HEK293 (cell line): Measurements from ENCODE around the gene ARID3B.

Experiments used
- GLIS2 ChIP-seq: fragments of 450-650 bp; formaldehyde crosslinking; IDR thresholded peaks from 2 replicates; pipeline ENCODE4 v1.5.1; 2016; ENCODE audit warnings: missing biosample characterization, missing genetic modification characterization
- HOXA7 ChIP-seq: sonication (generic); formaldehyde crosslinking; IDR thresholded peaks from 2 replicates; pipeline ENCODE4 v1.8.1; 2022; ENCODE audit warnings: missing genetic modification reagents, borderline replicate concordance
- KLF16 ChIP-seq: fragments of 450-650 bp; formaldehyde crosslinking; IDR thresholded peaks from 2 replicates; pipeline ENCODE4 v1.5.1; 2017; ENCODE audit warnings: missing biosample characterization, missing genetic modification characterization
- MEIS1 ChIP-seq: sonication (generic); formaldehyde crosslinking; IDR thresholded peaks from 2 replicates; pipeline ENCODE4 v1.8.1; 2022; ENCODE audit warnings: missing genetic modification reagents, mild to moderate bottlenecking, borderline replicate concordance
- OVOL3 ChIP-seq: fragments of 450-650 bp; formaldehyde crosslinking; IDR thresholded peaks from 2 replicates; pipeline ENCODE4 v1.5.1; 2016; ENCODE audit warnings: missing biosample characterization, missing genetic modification characterization
- ZBTB20 ChIP-seq: fragments of 450-650 bp; formaldehyde crosslinking; IDR thresholded peaks from 2 replicates; pipeline ENCODE4 v1.5.1; 2016; ENCODE audit warnings: missing biosample characterization, missing genetic modification characterization
- ZBTB48 ChIP-seq: fragments of 450-650 bp; formaldehyde crosslinking; IDR thresholded peaks from 2 replicates; pipeline ENCODE4 v1.5.1; 2016; ENCODE audit warnings: missing biosample characterization, missing genetic modification characterization
- ZEB2 ChIP-seq: fragments of 450-650 bp; formaldehyde crosslinking; IDR thresholded peaks from 2 replicates; pipeline ENCODE4 v1.5.1; 2016; ENCODE audit warnings: missing biosample characterization, missing genetic modification characterization
- ZFP41 ChIP-seq: fragments of 450-650 bp; formaldehyde crosslinking; IDR thresholded peaks from 2 replicates; pipeline ENCODE4 v1.5.1; 2016; ENCODE audit warnings: missing biosample characterization, missing genetic modification characterization, borderline replicate concordance
- ZNF114 ChIP-seq: fragments of 450-650 bp; formaldehyde crosslinking; IDR thresholded peaks from 2 replicates; pipeline ENCODE4 v1.5.0; 2017; ENCODE audit warnings: missing biosample characterization, missing genetic modification characterization
- ZNF132 ChIP-seq: fragments of 450-650 bp; formaldehyde crosslinking; IDR thresholded peaks from 2 replicates; pipeline ENCODE4 v1.5.1; 2017; ENCODE audit warnings: missing biosample characterization, missing genetic modification characterization, borderline replicate concordance
- ZNF155 ChIP-seq: fragments of 450-650 bp; formaldehyde crosslinking; IDR thresholded peaks from 2 replicates; pipeline ENCODE4 v1.5.1; 2016; ENCODE audit warnings: missing biosample characterization, missing genetic modification characterization
- ZNF169 ChIP-seq: fragments of 450-650 bp; formaldehyde crosslinking; IDR thresholded peaks from 2 replicates; pipeline ENCODE4 v1.5.1; 2016; ENCODE audit warnings: missing biosample characterization, missing genetic modification characterization
- ZNF211 ChIP-seq: fragments of 450-650 bp; formaldehyde crosslinking; IDR thresholded peaks from 2 replicates; pipeline ENCODE4 v1.5.1; 2016; ENCODE audit warnings: low read depth, missing biosample characterization, missing genetic modification characterization
- ZNF350 ChIP-seq: fragments of 450-650 bp; formaldehyde crosslinking; IDR thresholded peaks from 2 replicates; pipeline ENCODE4 v1.5.0; 2017; ENCODE audit warnings: missing biosample characterization, mild to moderate bottlenecking, missing genetic modification characterization
- ZNF404 ChIP-seq: fragments of 450-650 bp; formaldehyde crosslinking; IDR thresholded peaks from 2 replicates; pipeline ENCODE4 v1.5.1; 2017; ENCODE audit warnings: missing biosample characterization, missing genetic modification characterization
- ZNF530 ChIP-seq: fragments of 450-650 bp; formaldehyde crosslinking; IDR thresholded peaks from 2 replicates; pipeline ENCODE4 v1.5.1; 2016; ENCODE audit warnings: low read depth, missing biosample characterization, missing genetic modification characterization
- ZNF544 ChIP-seq: fragments of 450-650 bp; formaldehyde crosslinking; IDR thresholded peaks from 2 replicates; pipeline ENCODE4 v1.5.0; 2017; ENCODE audit warnings: missing biosample characterization, missing genetic modification characterization
- ZNF561 ChIP-seq: fragments of 450-650 bp; IDR thresholded peaks from 2 replicates; pipeline ENCODE4 v1.5.1; 2018; ENCODE audit warnings: missing biosample characterization, missing genetic modification characterization, borderline replicate concordance
- ZNF658 ChIP-seq: fragments of 450-650 bp; formaldehyde crosslinking; IDR thresholded peaks from 2 replicates; pipeline ENCODE4; 2016; ENCODE audit warnings: missing biosample characterization, missing genetic modification characterization
- ZNF664 ChIP-seq: fragments of 450-650 bp; formaldehyde crosslinking; IDR thresholded peaks from 2 replicates; pipeline ENCODE4 v1.5.1; 2016; ENCODE audit warnings: missing biosample characterization, missing genetic modification characterization
- ZNF677 ChIP-seq: fragments of 450-650 bp; IDR thresholded peaks from 2 replicates; pipeline ENCODE4 v1.5.0; 2018; ENCODE audit warnings: missing biosample characterization, mild to moderate bottlenecking, missing genetic modification characterization, moderate library complexity
- TF ChIP-seq, protein P1 (sequence below): fragments of 450-650 bp; formaldehyde crosslinking; IDR thresholded peaks from 2 replicates; pipeline ENCODE4 v1.5.1; 2017; ENCODE audit warnings: missing biosample characterization, missing genetic modification characterization
- TF ChIP-seq, protein P2 (sequence below): fragments of 450-650 bp; formaldehyde crosslinking; conservative IDR thresholded peaks from 2 replicates; pipeline ENCODE4 v1.5.1; 2016; ENCODE audit warnings: low read depth, missing biosample characterization, missing genetic modification characterization
- TF ChIP-seq, protein P3 (sequence below): fragments of 450-650 bp; formaldehyde crosslinking; IDR thresholded peaks from 2 replicates; pipeline ENCODE4 v1.5.1; 2016; ENCODE audit warnings: missing biosample characterization, missing genetic modification characterization
- TF ChIP-seq, protein P4 (sequence below): fragments of 450-650 bp; formaldehyde crosslinking; IDR thresholded peaks from 2 replicates; pipeline ENCODE4 v1.5.1; 2016; ENCODE audit warnings: missing biosample characterization, missing genetic modification characterization
- TF ChIP-seq, protein P5 (sequence below): fragments of 450-650 bp; formaldehyde crosslinking; IDR thresholded peaks from 2 replicates; pipeline ENCODE4 v1.5.1; 2017; ENCODE audit warnings: missing biosample characterization, missing genetic modification characterization

Gene ARID3B

DNA sequence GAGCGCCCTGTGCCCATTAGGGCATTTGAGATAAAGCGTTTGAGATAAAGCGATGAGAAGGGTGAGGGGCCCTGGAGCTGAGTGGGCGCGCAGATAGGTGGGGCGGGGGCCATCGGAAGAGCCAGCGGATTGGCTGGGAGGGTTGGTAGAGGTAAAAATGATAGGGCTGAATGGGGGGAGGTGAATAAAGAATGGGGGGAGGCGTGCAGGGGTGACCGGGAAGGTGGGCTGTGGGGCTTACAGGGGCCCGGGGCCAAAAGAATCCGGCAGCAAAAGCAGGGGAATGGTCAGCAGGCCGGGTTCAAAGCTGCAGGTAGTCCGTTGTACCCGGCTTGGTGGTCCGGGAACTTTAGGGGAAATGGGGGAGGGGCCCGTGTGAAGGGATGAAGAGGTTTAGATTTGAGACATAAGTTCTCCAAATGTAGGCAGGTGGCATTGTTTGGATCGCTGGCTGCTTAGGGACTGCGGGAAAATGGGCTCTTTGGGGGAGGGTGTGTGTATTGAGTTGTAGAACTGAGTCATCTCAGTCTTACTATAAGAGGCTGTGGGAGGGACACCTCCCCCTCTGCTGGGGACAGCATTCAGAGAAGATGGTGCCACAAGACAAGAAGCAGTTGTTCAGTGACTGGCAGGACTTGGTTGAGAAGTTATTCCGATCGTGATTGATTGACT lies 610 bp downstream of the ARID3B start (continued):
- TF ChIP-seq, protein P1, sequence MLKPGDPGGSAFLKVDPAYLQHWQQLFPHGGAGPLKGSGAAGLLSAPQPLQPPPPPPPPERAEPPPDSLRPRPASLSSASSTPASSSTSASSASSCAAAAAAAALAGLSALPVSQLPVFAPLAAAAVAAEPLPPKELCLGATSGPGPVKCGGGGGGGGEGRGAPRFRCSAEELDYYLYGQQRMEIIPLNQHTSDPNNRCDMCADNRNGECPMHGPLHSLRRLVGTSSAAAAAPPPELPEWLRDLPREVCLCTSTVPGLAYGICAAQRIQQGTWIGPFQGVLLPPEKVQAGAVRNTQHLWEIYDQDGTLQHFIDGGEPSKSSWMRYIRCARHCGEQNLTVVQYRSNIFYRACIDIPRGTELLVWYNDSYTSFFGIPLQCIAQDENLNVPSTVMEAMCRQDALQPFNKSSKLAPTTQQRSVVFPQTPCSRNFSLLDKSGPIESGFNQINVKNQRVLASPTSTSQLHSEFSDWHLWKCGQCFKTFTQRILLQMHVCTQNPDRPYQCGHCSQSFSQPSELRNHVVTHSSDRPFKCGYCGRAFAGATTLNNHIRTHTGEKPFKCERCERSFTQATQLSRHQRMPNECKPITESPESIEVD (tag by site-specific recombination): no peak
- TF ChIP-seq ZFP41 (tag by site-specific recombination): no peak
- no peak for TF ChIP-seq ZNF664
- TF ChIP-seq ZNF211 (tag by site-specific recombination): no peak
- TF ChIP-seq, protein P2, sequence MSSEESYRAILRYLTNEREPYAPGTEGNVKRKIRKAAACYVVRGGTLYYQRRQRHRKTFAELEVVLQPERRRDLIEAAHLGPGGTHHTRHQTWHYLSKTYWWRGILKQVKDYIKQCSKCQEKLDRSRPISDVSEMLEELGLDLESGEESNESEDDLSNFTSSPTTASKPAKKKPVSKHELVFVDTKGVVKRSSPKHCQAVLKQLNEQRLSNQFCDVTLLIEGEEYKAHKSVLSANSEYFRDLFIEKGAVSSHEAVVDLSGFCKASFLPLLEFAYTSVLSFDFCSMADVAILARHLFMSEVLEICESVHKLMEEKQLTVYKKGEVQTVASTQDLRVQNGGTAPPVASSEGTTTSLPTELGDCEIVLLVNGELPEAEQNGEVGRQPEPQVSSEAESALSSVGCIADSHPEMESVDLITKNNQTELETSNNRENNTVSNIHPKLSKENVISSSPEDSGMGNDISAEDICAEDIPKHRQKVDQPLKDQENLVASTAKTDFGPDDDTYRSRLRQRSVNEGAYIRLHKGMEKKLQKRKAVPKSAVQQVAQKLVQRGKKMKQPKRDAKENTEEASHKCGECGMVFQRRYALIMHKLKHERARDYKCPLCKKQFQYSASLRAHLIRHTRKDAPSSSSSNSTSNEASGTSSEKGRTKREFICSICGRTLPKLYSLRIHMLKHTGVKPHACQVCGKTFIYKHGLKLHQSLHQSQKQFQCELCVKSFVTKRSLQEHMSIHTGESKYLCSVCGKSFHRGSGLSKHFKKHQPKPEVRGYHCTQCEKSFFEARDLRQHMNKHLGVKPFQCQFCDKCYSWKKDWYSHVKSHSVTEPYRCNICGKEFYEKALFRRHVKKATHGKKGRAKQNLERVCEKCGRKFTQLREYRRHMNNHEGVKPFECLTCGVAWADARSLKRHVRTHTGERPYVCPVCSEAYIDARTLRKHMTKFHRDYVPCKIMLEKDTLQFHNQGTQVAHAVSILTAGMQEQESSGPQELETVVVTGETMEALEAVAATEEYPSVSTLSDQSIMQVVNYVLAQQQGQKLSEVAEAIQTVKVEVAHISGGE (tag by site-specific recombination): peak; percentile 58
- TF ChIP-seq ZNF350 (tag by site-specific recombination): no peak
- no peak for TF ChIP-seq ZNF544 (tag by site-specific recombination)
- TF ChIP-seq, protein P3, sequence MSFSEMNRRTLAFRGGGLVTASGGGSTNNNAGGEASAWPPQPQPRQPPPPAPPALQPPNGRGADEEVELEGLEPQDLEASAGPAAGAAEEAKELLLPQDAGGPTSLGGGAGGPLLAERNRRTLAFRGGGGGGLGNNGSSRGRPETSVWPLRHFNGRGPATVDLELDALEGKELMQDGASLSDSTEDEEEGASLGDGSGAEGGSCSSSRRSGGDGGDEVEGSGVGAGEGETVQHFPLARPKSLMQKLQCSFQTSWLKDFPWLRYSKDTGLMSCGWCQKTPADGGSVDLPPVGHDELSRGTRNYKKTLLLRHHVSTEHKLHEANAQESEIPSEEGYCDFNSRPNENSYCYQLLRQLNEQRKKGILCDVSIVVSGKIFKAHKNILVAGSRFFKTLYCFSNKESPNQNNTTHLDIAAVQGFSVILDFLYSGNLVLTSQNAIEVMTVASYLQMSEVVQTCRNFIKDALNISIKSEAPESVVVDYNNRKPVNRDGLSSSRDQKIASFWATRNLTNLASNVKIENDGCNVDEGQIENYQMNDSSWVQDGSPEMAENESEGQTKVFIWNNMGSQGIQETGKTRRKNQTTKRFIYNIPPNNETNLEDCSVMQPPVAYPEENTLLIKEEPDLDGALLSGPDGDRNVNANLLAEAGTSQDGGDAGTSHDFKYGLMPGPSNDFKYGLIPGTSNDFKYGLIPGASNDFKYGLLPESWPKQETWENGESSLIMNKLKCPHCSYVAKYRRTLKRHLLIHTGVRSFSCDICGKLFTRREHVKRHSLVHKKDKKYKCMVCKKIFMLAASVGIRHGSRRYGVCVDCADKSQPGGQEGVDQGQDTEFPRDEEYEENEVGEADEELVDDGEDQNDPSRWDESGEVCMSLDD (tag by site-specific recombination): peak; percentile 78
- no peak for TF ChIP-seq ZNF677 (tag by site-specific recombination)
- TF ChIP-seq ZEB2: peak; percentile 81; the same call in 1 of the 2 replicates
- no peak for TF ChIP-seq ZNF561 (tag by site-specific recombination)
- TF ChIP-seq, protein P4, sequence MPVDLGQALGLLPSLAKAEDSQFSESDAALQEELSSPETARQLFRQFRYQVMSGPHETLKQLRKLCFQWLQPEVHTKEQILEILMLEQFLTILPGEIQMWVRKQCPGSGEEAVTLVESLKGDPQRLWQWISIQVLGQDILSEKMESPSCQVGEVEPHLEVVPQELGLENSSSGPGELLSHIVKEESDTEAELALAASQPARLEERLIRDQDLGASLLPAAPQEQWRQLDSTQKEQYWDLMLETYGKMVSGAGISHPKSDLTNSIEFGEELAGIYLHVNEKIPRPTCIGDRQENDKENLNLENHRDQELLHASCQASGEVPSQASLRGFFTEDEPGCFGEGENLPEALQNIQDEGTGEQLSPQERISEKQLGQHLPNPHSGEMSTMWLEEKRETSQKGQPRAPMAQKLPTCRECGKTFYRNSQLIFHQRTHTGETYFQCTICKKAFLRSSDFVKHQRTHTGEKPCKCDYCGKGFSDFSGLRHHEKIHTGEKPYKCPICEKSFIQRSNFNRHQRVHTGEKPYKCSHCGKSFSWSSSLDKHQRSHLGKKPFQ (tag by site-specific recombination): no peak
- no peak for TF ChIP-seq ZNF155 (tag by site-specific recombination)
- TF ChIP-seq MEIS1: no peak
- no peak for TF ChIP-seq HOXA7 (CRISPR knock-in tag)
- TF ChIP-seq GLIS2 (tag by site-specific recombination): peak; percentile 91
- peak; percentile 98 for TF ChIP-seq ZBTB48 (tag by site-specific recombination)
- TF ChIP-seq, protein P5, sequence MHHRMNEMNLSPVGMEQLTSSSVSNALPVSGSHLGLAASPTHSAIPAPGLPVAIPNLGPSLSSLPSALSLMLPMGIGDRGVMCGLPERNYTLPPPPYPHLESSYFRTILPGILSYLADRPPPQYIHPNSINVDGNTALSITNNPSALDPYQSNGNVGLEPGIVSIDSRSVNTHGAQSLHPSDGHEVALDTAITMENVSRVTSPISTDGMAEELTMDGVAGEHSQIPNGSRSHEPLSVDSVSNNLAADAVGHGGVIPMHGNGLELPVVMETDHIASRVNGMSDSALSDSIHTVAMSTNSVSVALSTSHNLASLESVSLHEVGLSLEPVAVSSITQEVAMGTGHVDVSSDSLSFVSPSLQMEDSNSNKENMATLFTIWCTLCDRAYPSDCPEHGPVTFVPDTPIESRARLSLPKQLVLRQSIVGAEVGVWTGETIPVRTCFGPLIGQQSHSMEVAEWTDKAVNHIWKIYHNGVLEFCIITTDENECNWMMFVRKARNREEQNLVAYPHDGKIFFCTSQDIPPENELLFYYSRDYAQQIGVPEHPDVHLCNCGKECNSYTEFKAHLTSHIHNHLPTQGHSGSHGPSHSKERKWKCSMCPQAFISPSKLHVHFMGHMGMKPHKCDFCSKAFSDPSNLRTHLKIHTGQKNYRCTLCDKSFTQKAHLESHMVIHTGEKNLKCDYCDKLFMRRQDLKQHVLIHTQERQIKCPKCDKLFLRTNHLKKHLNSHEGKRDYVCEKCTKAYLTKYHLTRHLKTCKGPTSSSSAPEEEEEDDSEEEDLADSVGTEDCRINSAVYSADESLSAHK (tag by site-specific recombination): no peak
- peak; percentile 38; the same call in 1 of the 2 replicates for TF ChIP-seq KLF16 (tag by site-specific recombination)
- no peak for TF ChIP-seq ZNF132 (tag by site-specific recombination)
- TF ChIP-seq ZNF404 (tag by site-specific recombination): no peak
- TF ChIP-seq ZNF658 (tag by site-specific recombination): no peak
- no peak for TF ChIP-seq ZNF169 (tag by site-specific recombination)
- no peak for TF ChIP-seq ZNF530 (tag by site-specific recombination)
- no peak for TF ChIP-seq ZNF114 (tag by site-specific recombination)
- peak; percentile 94 for TF ChIP-seq ZBTB20 (tag by site-specific recombination)
- no peak for TF ChIP-seq OVOL3 (tag by site-specific recombination)
